WTC11 (cell line): ENCODE measurements around the gene TES. TPM values are rescaled to one million over a fixed set of nuclear protein-coding genes. Genes with fewer than 3 reads are reported as not detected.

Experiments used
- ATAC-seq: fragments of 200-7000 bp; cut with Tn5 transposase; 2 replicates; pipeline ENCODE4 v1.10.0; 2021; ENCODE audit warnings: mild to moderate bottlenecking, moderate library complexity
- CTCF ChIA-PET: fragments of 300-600 bp; sonication (Branson Sonifier 250); formaldehyde crosslinking; loops from one replicate; lab custom pipeline; 2021; ENCODE audit warnings: antibody characterized with exemption; lab: Charles Lee
- POLR2A ChIA-PET: fragments of 350-600 bp; sonication (Branson Sonifier 250); formaldehyde crosslinking; loops from one replicate; lab custom pipeline; 2021; ENCODE audit warnings: antibody characterized with exemption; lab: Charles Lee
- DNase-seq: peaks from one replicate; pipeline ENCODE4 v3.0.0; 2021; ENCODE audit warnings: low spot score
- H3K27ac Mint-ChIP-seq: 2 replicates; pipeline ENCODE4 v1.8.0; 2021; ENCODE audit warnings: mixed read lengths
- H3K27me3 Mint-ChIP-seq: 2 replicates; pipeline ENCODE4 v1.8.0; 2021; ENCODE audit warnings: low read depth, mild to moderate bottlenecking, moderate library complexity, mixed read lengths
- H3K36me3 Mint-ChIP-seq: 2 replicates; pipeline ENCODE4 v1.8.0; 2021; ENCODE audit warnings: mixed read lengths
- H3K4me1 Mint-ChIP-seq: 2 replicates; pipeline ENCODE4 v1.8.0; 2022; ENCODE audit warnings: mixed read lengths
- H3K4me3 Mint-ChIP-seq: 2 replicates; pipeline ENCODE4 v1.8.0; 2021; ENCODE audit warnings: mild to moderate bottlenecking, moderate library complexity, mixed read lengths
- H3K9me3 Mint-ChIP-seq: 2 replicates; pipeline ENCODE4 v1.8.0; 2021; ENCODE audit warnings: mixed read lengths
- ARID4B ChIP-seq: sonication (generic); formaldehyde crosslinking; IDR thresholded peaks from 2 replicates; pipeline ENCODE4 v1.8.0; 2023; ENCODE audit warnings: missing genetic modification reagents, mild to moderate bottlenecking, borderline replicate concordance
- E2F1 ChIP-seq: sonication (generic); formaldehyde crosslinking; IDR thresholded peaks from 2 replicates; pipeline ENCODE4 v1.8.0; 2022; ENCODE audit warnings: mild to moderate bottlenecking, missing genetic modification reagents
- ESRRA ChIP-seq: sonication (generic); formaldehyde crosslinking; IDR thresholded peaks from 2 replicates; pipeline ENCODE4 v1.8.1; 2022; ENCODE audit warnings: mild to moderate bottlenecking, missing genetic modification reagents, borderline replicate concordance
- FOXP1 ChIP-seq: sonication (generic); formaldehyde crosslinking; IDR thresholded peaks from 2 replicates; pipeline ENCODE4 v1.8.0; 2022; ENCODE audit warnings: missing genetic modification reagents, mild to moderate bottlenecking, moderate library complexity, borderline replicate concordance
- FOXP4 ChIP-seq: sonication (generic); formaldehyde crosslinking; IDR thresholded peaks from 2 replicates; pipeline ENCODE4 v1.8.0; 2022; ENCODE audit warnings: mild to moderate bottlenecking, missing genetic modification reagents
- NR3C1 ChIP-seq: sonication (generic); formaldehyde crosslinking; conservative IDR thresholded peaks from 2 replicates; pipeline ENCODE4 v1.8.1; 2023; ENCODE audit warnings: low read depth, mild to moderate bottlenecking, missing genetic modification reagents
- PREB ChIP-seq: sonication (generic); formaldehyde crosslinking; IDR thresholded peaks from 2 replicates; pipeline ENCODE4 v1.8.1; 2022; ENCODE audit warnings: mild to moderate bottlenecking, missing genetic modification reagents, moderate library complexity, borderline replicate concordance
- PRRX2 ChIP-seq: fragments of 250-450 bp; sonication (Bioruptor Pico); IDR thresholded peaks from 2 replicates; pipeline ENCODE4 v1.8.0; 2021; ENCODE audit warnings: mild to moderate bottlenecking
- SMAD3 ChIP-seq: sonication (generic); formaldehyde crosslinking; IDR thresholded peaks from 2 replicates; pipeline ENCODE4 v1.8.0; 2022; ENCODE audit warnings: missing genetic modification reagents, mild to moderate bottlenecking, borderline replicate concordance
- USF1 ChIP-seq: sonication (generic); formaldehyde crosslinking; IDR thresholded peaks from 2 replicates; pipeline ENCODE4 v1.8.0; 2022; ENCODE audit warnings: mild to moderate bottlenecking, missing genetic modification reagents
- USF2 ChIP-seq: sonication (generic); formaldehyde crosslinking; IDR thresholded peaks from 2 replicates; pipeline ENCODE4 v1.8.1; 2023; ENCODE audit warnings: mild to moderate bottlenecking, missing genetic modification reagents, moderate library complexity
- ZNF396 ChIP-seq: fragments of 250-450 bp; sonication (Bioruptor Pico); IDR thresholded peaks from 2 replicates; pipeline ENCODE4 v1.8.0; 2021; ENCODE audit warnings: mild to moderate bottlenecking, moderate library complexity, borderline replicate concordance
- total RNA-seq: library from RNA; stranded (reverse); gene quantifications from 3 replicates; pipeline ENCODE4 v1.2.3, GENCODE V29; 2021

TES gene
- total RNA-seq, 1 experiment from 2014 or later: 48.5 TPM

GRCh38 chr7:116230191-116231005 is 20.1 kb downstream of the TES start:
- Mint-ChIP-seq H3K9me3 (no peaks in the 10 kb centered on the region), H3K4me1 (peaks cover 28% of the 10 kb centered on the region), H3K27me3 (no peaks in the 10 kb centered on the region), H3K27ac (peak overlapping the region; percentile 67; the same call in 1 of the 2 replicates), H3K4me3 (no peak overlapping the region), H3K36me3 (no peaks in the 10 kb centered on the region)
- no peak for TF ChIP-seq SMAD3
- ChIA-PET POLR2A (no interaction called here), CTCF (interaction anchor here (0.6 to 9.1 kb wide), 3 partner anchors 8 to 1569 kb away, joined by 3 to 100 read pairs (median 3); no protein-coding TSS in a partner anchor)
- DNase-seq (no peak), ATAC-seq (peak; percentile 62)

- Mint-ChIP-seq H3K36me3 (no peaks in the 10 kb centered on the region), H3K4me1 (peaks cover 28% of the 10 kb centered on the region), H3K9me3 (no peaks in the 10 kb centered on the region), H3K27me3 (no peaks in the 10 kb centered on the region), H3K4me3 (no peak overlapping the region), H3K27ac (no peak overlapping the region)
- ChIA-PET POLR2A (no interaction called here), CTCF (interaction anchor here (9.1 kb wide), 1 partner anchor 52 kb away, joined by 100 read pairs; no protein-coding TSS in a partner anchor)
- peak; percentile 36; the same call in 1 of the 2 replicates for ATAC-seq
- no peak for DNase-seq
- no peak for TF ChIP-seq FOXP4
- TF ChIP-seq PRRX2: no peak
- no peak for TF ChIP-seq ZNF396 (CRISPR knock-in tag)
- TF ChIP-seq USF1 (CRISPR knock-in tag): no peak
- TF ChIP-seq USF2 (CRISPR knock-in tag): no peak
- no peak for TF ChIP-seq ARID4B (CRISPR knock-in tag)
- no peak for TF ChIP-seq E2F1
- no peak for TF ChIP-seq ESRRA (CRISPR knock-in tag)
- no peak for TF ChIP-seq NR3C1 (CRISPR knock-in tag)
These were observed 21.2 kb downstream of the TES start for GRCh38 chr7:116231543-116231942.

GRCh38 chr7:116231949-116232348 is 21.6 kb downstream of the TES start:
- CTCF ChIA-PET: interaction anchor here (9.1 kb wide), 1 partner anchor 52 kb away, joined by 100 read pairs; no protein-coding TSS in a partner anchor
- H3K4me3 Mint-ChIP-seq: no peak overlapping the region

More at GRCh38 chr7:116231949-116232348, 21.6 kb downstream of the TES start:
- Mint-ChIP-seq H3K4me1 (peaks cover 28% of the 10 kb centered on the region), H3K27ac (peak overlapping the region; percentile 57), H3K9me3 (no peaks in the 10 kb centered on the region), H3K27me3 (no peaks in the 10 kb centered on the region), H3K36me3 (no peaks in the 10 kb centered on the region)
- POLR2A ChIA-PET: no interaction called here
- no peak for DNase-seq
- ATAC-seq: no peak
- TF ChIP-seq FOXP1 (CRISPR knock-in tag): no peak
- TF ChIP-seq PREB (CRISPR knock-in tag): no peak
